DOHH2 (cell line): Measurements from ENCODE around the gene WNT5B.

ENCODE experiments used
- H3F3A ChIP-seq: fragments of 200-600 bp; sonication (generic), shearing (Covaris generic); 2 replicates; pipeline ENCODE4 v1.6.0; 2016; ENCODE audit warnings: antibody characterized with exemption, mild to moderate bottlenecking; ENCODE audit not compliant: control insufficient read depth, insufficient read depth
- H3K27ac ChIP-seq: fragments of 200-600 bp; sonication (generic); 2 replicates; pipeline ENCODE4 v1.5.1; 2014; ENCODE audit warnings: low read depth, mild to moderate bottlenecking, low read length, moderate library complexity
- H3K27me3 ChIP-seq: fragments of 200-600 bp; sonication (generic); 2 replicates; pipeline ENCODE4 v1.6.1; 2014; ENCODE audit warnings: mild to moderate bottlenecking, low read length, mixed read lengths; ENCODE audit not compliant: control insufficient read depth
- H3K36me3 ChIP-seq: fragments of 200-600 bp; sonication (generic); 2 replicates; pipeline ENCODE4 v1.6.1; 2014; ENCODE audit warnings: mild to moderate bottlenecking, low read length, moderate library complexity, mixed read lengths; ENCODE audit not compliant: control insufficient read depth
- H3K4me1 ChIP-seq: fragments of 200-600 bp; sonication (generic); 2 replicates; pipeline ENCODE4 v1.6.1; 2014; ENCODE audit warnings: mild to moderate bottlenecking, low read length, mixed read lengths; ENCODE audit not compliant: control insufficient read depth
- H3K4me2 ChIP-seq: fragments of 200-600 bp; sonication (generic); 2 replicates; pipeline ENCODE4 v1.6.0; 2014; ENCODE audit warnings: mild to moderate bottlenecking, low read length, moderate library complexity
- H3K4me3 ChIP-seq: fragments of 200-600 bp; sonication (generic); 2 replicates; pipeline ENCODE4 v1.5.1; 2014; ENCODE audit warnings: mild to moderate bottlenecking, low read length, mixed read lengths
- H3K79me2 ChIP-seq: fragments of 200-600 bp; sonication (generic); 2 replicates; pipeline ENCODE4 v1.6.1; 2014; ENCODE audit warnings: mild to moderate bottlenecking, low read length, mixed read lengths; ENCODE audit not compliant: control insufficient read depth
- H3K9me2 ChIP-seq: fragments of 200-600 bp; sonication (generic); replicated peaks from 2 replicates; pipeline ENCODE4 v1.6.1; 2014; ENCODE audit warnings: mild to moderate bottlenecking, low read length, mixed read lengths; ENCODE audit not compliant: control insufficient read depth
- H3K9me3 ChIP-seq: fragments of 200-600 bp; sonication (generic); 2 replicates; pipeline ENCODE4 v1.6.1; 2014; ENCODE audit warnings: antibody characterized with exemption, low read length, mixed read lengths; ENCODE audit not compliant: control insufficient read depth, insufficient read depth
- H4K20me1 ChIP-seq: fragments of 200-600 bp; sonication (generic); 2 replicates; pipeline ENCODE4 v1.6.0; 2014; ENCODE audit warnings: low read depth, mild to moderate bottlenecking, antibody characterized with exemption, low read length, moderate library complexity; ENCODE audit not compliant: control insufficient read depth, insufficient read depth
- CTCF ChIP-seq: fragments of 200-600 bp; sonication (generic); IDR thresholded peaks from one replicate; pipeline ENCODE4 v1.5.1; 2014; ENCODE audit warnings: antibody characterized with exemption, mild to moderate bottlenecking, low read depth, low read length; ENCODE audit not compliant: poor library complexity, severe bottlenecking
- EZH2phosphoT487 ChIP-seq: fragments of 200-600 bp; sonication (generic); IDR thresholded peaks from 2 replicates; pipeline ENCODE4 v1.6.1; 2017; ENCODE audit warnings: borderline replicate concordance, mild to moderate bottlenecking, antibody characterized with exemption, low read length, moderate library complexity, mixed read lengths

The WNT5B gene

DNA sequence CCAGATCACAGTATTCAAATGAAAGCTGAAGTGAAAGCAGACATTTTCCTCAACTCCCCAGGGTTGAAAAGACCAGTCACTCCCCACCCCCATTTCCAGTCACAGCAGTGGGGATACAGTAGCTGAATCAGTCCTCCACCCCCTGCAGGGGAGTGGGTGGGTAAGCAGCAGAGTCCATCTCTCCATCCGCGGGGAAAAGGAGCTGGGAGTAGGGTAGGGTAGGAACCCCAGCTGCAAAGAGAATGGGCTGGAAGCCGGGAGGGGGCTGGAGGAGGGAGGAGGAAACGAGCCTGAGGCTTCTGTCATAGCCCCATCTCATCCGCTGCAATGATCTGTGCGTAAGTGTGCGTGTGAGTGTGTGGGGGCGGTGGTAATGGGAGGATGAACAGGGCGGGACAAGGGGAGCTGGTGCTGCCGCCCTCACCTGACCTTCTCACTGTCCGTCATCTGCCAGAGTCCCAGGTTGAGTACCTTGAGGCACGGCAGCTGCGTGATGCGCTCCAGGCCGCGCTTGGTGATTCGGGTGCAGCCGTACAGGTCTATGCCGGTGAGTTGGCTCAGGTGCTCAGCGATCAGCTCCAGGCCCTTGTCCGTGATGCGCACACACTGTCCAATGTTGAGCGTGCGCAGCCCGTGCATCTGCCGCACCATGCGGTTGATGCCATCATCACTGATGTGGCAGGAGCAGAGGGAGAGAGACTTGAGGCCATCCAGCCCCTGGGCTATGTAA lies 36.4 kb upstream of the WNT5B start:
- H3K79me2 ChIP-seq, result peaks cover 59% of the 10 kb centered on the region
- H3K9me3 ChIP-seq, result no peaks in the 10 kb centered on the region
- TF ChIP-seq CTCF, result no peak
- no peak for TF ChIP-seq EZH2phosphoT487
- peaks cover 51% of the 10 kb centered on the region for H3K4me1 ChIP-seq
- H3K9me2 ChIP-seq, result no peaks in the 10 kb centered on the region
- H3K27ac ChIP-seq, result peak overlapping the region; percentile 70
- no peaks in the 10 kb centered on the region for H3K27me3 ChIP-seq
- peaks cover 27% of the 10 kb centered on the region for H4K20me1 ChIP-seq
- H3K4me3 ChIP-seq, result peak overlapping the region; percentile 88
- H3K4me2 ChIP-seq, result peak overlapping the region; percentile 96
- H3K36me3 ChIP-seq, result peaks cover 39% of the 10 kb centered on the region
- peaks cover 6% of the 10 kb centered on the region; the same call in 1 of the 2 replicates for H3F3A ChIP-seq

- H3K36me3 ChIP-seq, result peaks cover 39% of the 10 kb centered on the region
- no peak for TF ChIP-seq EZH2phosphoT487
- peak; percentile 19 for TF ChIP-seq CTCF
- H3K79me2 ChIP-seq, result peaks cover 53% of the 10 kb centered on the region
- peak overlapping the region; percentile 70 for H3K27ac ChIP-seq
- H3F3A ChIP-seq, result peaks cover 4% of the 10 kb centered on the region; the same call in 1 of the 2 replicates
- no peaks in the 10 kb centered on the region for H3K9me2 ChIP-seq
- peak overlapping the region; percentile 96 for H3K4me2 ChIP-seq
- H3K4me3 ChIP-seq, result peak overlapping the region; percentile 88
- no peaks in the 10 kb centered on the region for H3K27me3 ChIP-seq
- H3K4me1 ChIP-seq, result peaks cover 49% of the 10 kb centered on the region
- peaks cover 27% of the 10 kb centered on the region for H4K20me1 ChIP-seq
- no peaks in the 10 kb centered on the region for H3K9me3 ChIP-seq
Observed at GRCh38 chr12:1593174-1594005, 35.6 kb upstream of the WNT5B start.

GRCh38 chr12:1594006-1594260 lies 35.1 kb upstream of the WNT5B start:
- Histone ChIP-seq H3K36me3 (peaks cover 39% of the 10 kb centered on the region), H3K79me2 (peaks cover 48% of the 10 kb centered on the region), H3K27ac (peak overlapping the region; percentile 70), H3K27me3 (no peaks in the 10 kb centered on the region), H3K9me3 (no peaks in the 10 kb centered on the region), H3F3A (peaks cover 4% of the 10 kb centered on the region; the same call in 1 of the 2 replicates), H3K4me2 (peak overlapping the region; percentile 96), H4K20me1 (peaks cover 27% of the 10 kb centered on the region), H3K9me2 (no peaks in the 10 kb centered on the region), H3K4me3 (peak overlapping the region; percentile 88), H3K4me1 (peaks cover 44% of the 10 kb centered on the region)
- TF ChIP-seq CTCF, result no peak
- no peak for TF ChIP-seq EZH2phosphoT487
